ENCODE results near the gene GLYATL2. TPM values are rescaled to one million over a fixed set of nuclear protein-coding genes. Genes with fewer than 3 reads are reported as not detected.

Gene GLYATL2
- total and polyA plus RNA-seq, 10 of the 15 experiments (the other 5 are each of a cell fraction or from before 2014, with no cell fraction given): 0.13 to 0.97 (median 0.49) TPM

DNA sequence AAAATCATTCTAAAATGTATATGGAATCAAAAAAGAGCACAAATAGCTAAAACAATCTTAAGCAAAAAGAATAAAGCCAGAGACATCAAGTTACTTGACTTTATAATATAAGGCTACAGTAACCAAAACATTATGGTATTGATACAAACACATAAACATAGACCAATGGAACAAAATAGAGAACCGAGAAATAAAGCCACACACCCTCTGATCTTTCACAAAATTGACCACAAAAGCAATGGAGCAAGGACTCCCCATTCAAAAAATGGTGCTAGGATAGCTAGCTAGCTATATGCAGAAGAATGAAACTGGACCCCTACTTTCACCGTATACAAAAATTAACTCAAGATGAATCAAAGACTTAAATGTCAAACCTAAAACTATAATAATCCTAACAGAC lies 43.2 kb downstream of the GLYATL2 start:
- intact Hi-C loops (cut with micrococcal nuclease; ENCODE audit: unreplicated experiment): no loop called here
- CTCF ChIA-PET: no interaction called here
- 4% methylated on average over 2 of the region's 2 CpGs for WGBS (ENCODE audit: insufficient coverage, insufficient replicate concordance, low lambda C conversion rate, missing lambda C conversion rate)

DNA sequence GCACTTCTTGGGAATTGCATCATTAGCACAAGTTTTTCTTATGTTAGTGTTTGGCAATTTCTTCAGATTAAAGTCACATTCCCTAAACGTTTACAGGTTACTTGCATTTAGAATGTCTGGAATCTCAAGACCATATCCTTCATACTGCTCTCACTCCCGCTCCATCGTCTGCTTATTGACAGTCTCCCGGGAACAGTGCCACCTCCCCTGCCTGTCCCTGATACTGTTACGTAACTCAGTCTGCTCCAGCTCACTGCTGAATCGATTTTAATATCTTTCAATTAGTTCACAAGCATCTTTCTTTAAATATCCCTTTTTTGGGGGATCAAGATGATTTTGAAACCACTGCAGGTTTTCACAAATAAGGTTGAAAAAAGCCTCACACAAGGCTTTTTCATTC lies 48.2 kb downstream of the GLYATL2 start:
- SMC1A ChIA-PET (ENCODE audit: uncharacterized antibody, unreplicated experiment): interaction anchor here (1.3 to 1.6 kb wide), 2 partner anchors 17 to 362 kb away, joined by 3 to 4 read pairs; no protein-coding TSS in a partner anchor
- H3K9ac ChIP-seq (ENCODE audit: control insufficient read depth, insufficient read depth, low read length): no peak overlapping the region
- no peak overlapping the region for H3K4me3 ChIP-seq
- no peaks in the 10 kb centered on the region for H3K4me1 ChIP-seq (ENCODE audit: control insufficient read depth, insufficient read depth, low read length)
- POLR2A ChIA-PET: no interaction called here
- FAIRE-seq: no peak
- no peaks in the 10 kb centered on the region; a peak in 1 of 4 replicates for H3K27me3 ChIP-seq (replicated peaks in 1 of 2; ENCODE audit: control insufficient read depth in 2 of 2, insufficient read depth in 2 of 2, low read length in 1 of 2)
- BruUV-seq (replicated peaks): no TSS peak
- H3K4me2 ChIP-seq (ENCODE audit: control insufficient read depth, insufficient read depth): no peak overlapping the region
- no peak overlapping the region for H3K27ac ChIP-seq (ENCODE audit: control insufficient read depth, insufficient read depth)
- no peaks in the 10 kb centered on the region for H4K20me1 ChIP-seq (ENCODE audit: control insufficient read depth, insufficient read depth)
- no peak for ATAC-seq
- RAD21 ChIA-PET (ENCODE audit: unreplicated experiment): interaction anchor here (0.6 kb wide), 2 partner anchors 158 to 230 kb away, joined by 3 read pairs; no protein-coding TSS in a partner anchor
- CTCF ChIA-PET: interaction anchor here (1.8 kb wide), 1 partner anchor 10 kb away, joined by 4 read pairs; no protein-coding TSS in a partner anchor
- no peak for TF ChIP-seq ZNF207 (IDR thresholded peaks at IDR 0.05; ENCODE audit: borderline replicate concordance)
- no peak for TF ChIP-seq SIX5 (IDR thresholded peaks at IDR 0.05; ENCODE audit: low read depth, low read length, severe bottlenecking)
- TF ChIP-seq, protein P1, sequence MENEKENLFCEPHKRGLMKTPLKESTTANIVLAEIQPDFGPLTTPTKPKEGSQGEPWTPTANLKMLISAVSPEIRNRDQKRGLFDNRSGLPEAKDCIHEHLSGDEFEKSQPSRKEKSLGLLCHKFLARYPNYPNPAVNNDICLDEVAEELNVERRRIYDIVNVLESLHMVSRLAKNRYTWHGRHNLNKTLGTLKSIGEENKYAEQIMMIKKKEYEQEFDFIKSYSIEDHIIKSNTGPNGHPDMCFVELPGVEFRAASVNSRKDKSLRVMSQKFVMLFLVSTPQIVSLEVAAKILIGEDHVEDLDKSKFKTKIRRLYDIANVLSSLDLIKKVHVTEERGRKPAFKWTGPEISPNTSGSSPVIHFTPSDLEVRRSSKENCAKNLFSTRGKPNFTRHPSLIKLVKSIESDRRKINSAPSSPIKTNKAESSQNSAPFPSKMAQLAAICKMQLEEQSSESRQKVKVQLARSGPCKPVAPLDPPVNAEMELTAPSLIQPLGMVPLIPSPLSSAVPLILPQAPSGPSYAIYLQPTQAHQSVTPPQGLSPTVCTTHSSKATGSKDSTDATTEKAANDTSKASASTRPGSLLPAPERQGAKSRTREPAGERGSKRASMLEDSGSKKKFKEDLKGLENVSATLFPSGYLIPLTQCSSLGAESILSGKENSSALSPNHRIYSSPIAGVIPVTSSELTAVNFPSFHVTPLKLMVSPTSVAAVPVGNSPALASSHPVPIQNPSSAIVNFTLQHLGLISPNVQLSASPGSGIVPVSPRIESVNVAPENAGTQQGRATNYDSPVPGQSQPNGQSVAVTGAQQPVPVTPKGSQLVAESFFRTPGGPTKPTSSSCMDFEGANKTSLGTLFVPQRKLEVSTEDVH (IDR thresholded peaks at IDR 0.05; ENCODE audit: low read depth, partially characterized antibody): no peak
- TF ChIP-seq CHD4 (IDR thresholded peaks at IDR 0.05): no peak
- TF ChIP-seq, protein P2, sequence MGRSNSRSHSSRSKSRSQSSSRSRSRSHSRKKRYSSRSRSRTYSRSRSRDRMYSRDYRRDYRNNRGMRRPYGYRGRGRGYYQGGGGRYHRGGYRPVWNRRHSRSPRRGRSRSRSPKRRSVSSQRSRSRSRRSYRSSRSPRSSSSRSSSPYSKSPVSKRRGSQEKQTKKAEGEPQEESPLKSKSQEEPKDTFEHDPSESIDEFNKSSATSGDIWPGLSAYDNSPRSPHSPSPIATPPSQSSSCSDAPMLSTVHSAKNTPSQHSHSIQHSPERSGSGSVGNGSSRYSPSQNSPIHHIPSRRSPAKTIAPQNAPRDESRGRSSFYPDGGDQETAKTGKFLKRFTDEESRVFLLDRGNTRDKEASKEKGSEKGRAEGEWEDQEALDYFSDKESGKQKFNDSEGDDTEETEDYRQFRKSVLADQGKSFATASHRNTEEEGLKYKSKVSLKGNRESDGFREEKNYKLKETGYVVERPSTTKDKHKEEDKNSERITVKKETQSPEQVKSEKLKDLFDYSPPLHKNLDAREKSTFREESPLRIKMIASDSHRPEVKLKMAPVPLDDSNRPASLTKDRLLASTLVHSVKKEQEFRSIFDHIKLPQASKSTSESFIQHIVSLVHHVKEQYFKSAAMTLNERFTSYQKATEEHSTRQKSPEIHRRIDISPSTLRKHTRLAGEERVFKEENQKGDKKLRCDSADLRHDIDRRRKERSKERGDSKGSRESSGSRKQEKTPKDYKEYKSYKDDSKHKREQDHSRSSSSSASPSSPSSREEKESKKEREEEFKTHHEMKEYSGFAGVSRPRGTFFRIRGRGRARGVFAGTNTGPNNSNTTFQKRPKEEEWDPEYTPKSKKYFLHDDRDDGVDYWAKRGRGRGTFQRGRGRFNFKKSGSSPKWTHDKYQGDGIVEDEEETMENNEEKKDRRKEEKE (IDR thresholded peaks at IDR 0.05): no peak
- no peak for TF ChIP-seq NFYB (IDR thresholded peaks at IDR 0.05; ENCODE audit: insufficient read depth, low read depth, low read length)
- TF ChIP-seq ESRRA (IDR thresholded peaks at IDR 0.05; ENCODE audit: low read length): no peak
- no peak for TF ChIP-seq TCF3 (IDR thresholded peaks at IDR 0.05; ENCODE audit: borderline replicate concordance, insufficient read depth, low read depth, low read length)
- TF ChIP-seq, protein P3, sequence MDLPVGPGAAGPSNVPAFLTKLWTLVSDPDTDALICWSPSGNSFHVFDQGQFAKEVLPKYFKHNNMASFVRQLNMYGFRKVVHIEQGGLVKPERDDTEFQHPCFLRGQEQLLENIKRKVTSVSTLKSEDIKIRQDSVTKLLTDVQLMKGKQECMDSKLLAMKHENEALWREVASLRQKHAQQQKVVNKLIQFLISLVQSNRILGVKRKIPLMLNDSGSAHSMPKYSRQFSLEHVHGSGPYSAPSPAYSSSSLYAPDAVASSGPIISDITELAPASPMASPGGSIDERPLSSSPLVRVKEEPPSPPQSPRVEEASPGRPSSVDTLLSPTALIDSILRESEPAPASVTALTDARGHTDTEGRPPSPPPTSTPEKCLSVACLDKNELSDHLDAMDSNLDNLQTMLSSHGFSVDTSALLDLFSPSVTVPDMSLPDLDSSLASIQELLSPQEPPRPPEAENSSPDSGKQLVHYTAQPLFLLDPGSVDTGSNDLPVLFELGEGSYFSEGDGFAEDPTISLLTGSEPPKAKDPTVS (IDR thresholded peaks at IDR 0.05; ENCODE audit: low read depth, low read length): no peak
- WGBS (ENCODE audit: insufficient coverage, insufficient replicate concordance, low lambda C conversion rate, missing lambda C conversion rate): 32% methylated on average over 6 of the region's 6 CpGs
- intact Hi-C loops (cut with micrococcal nuclease; ENCODE audit: unreplicated experiment): loop anchor here (10.0 kb wide), 1 partner anchor 338 kb away; no protein-coding TSS in a partner anchor
- H2AFZ ChIP-seq (ENCODE audit: control insufficient read depth, low read depth, low read length): no peak overlapping the region
- no peak for DNase-seq (ENCODE audit: low read depth, low spot score)
- H3K79me2 ChIP-seq (ENCODE audit: control insufficient read depth, insufficient read depth, low read length): no peaks in the 10 kb centered on the region
- in situ Hi-C loops (cut with MboI): no loop called here
- H3K9me3 ChIP-seq (replicated peaks; ENCODE audit: control insufficient read depth, insufficient read depth, low read length): no peaks in the 10 kb centered on the region
- no peaks in the 10 kb centered on the region for H3K36me3 ChIP-seq (ENCODE audit: control insufficient read depth in 2 of 2, insufficient read depth in 2 of 2, low read length in 1 of 2)

More for the DNA sequence above, 43.2 kb downstream of the GLYATL2 start:
- Histone ChIP-seq H3K27me3 (replicated peaks in 1 of 2; ENCODE audit: control insufficient read depth in 2 of 2, insufficient read depth in 2 of 2, low read length in 1 of 2) (no peaks in the 10 kb centered on the region), H3K4me1 (ENCODE audit: control insufficient read depth, insufficient read depth, low read length) (no peaks in the 10 kb centered on the region), H2AFZ (ENCODE audit: control insufficient read depth, low read depth, low read length) (no peak overlapping the region), H3K27ac (ENCODE audit: control insufficient read depth, insufficient read depth) (no peak overlapping the region), H3K4me2 (ENCODE audit: control insufficient read depth, insufficient read depth) (no peak overlapping the region), H3K9me3 (replicated peaks; ENCODE audit: control insufficient read depth, insufficient read depth, low read length) (no peaks in the 10 kb centered on the region), H4K20me1 (ENCODE audit: control insufficient read depth, insufficient read depth) (no peaks in the 10 kb centered on the region), H3K9ac (ENCODE audit: control insufficient read depth, insufficient read depth, low read length) (no peak overlapping the region), H3K79me2 (ENCODE audit: control insufficient read depth, insufficient read depth, low read length) (no peaks in the 10 kb centered on the region), H3K4me3 (no peak overlapping the region), H3K36me3 (ENCODE audit: control insufficient read depth in 2 of 2, insufficient read depth in 2 of 2, low read length in 1 of 2) (no peaks in the 10 kb centered on the region)
- BruUV-seq (replicated peaks): no TSS peak
- DNase-seq (ENCODE audit: low read depth, low spot score) (no peak), ATAC-seq (peak; percentile 52), FAIRE-seq (no peak)
- RAD21 ChIA-PET (ENCODE audit: unreplicated experiment): no interaction called here
- TF ChIP-seq BRCA1 (IDR thresholded peaks at IDR 0.05; ENCODE audit: low read depth, low read length): no peak
- TF ChIP-seq RUNX3 (IDR thresholded peaks at IDR 0.05; ENCODE audit: low read length): peak; percentile 35; the same call in 1 of the 2 replicates
- SMC1A ChIA-PET (ENCODE audit: uncharacterized antibody, unreplicated experiment): no interaction called here
- in situ Hi-C loops (cut with MboI): no loop called here
- POLR2A ChIA-PET: no interaction called here

All from GM12878 (cell line).